Transverse colon (tissue), 4 donors: Measurements from ENCODE around the gene PLCXD3. TPM values are rescaled to one million over a fixed set of nuclear protein-coding genes. Genes with fewer than 3 reads are reported as not detected.

ENCODE experiments used
- DNase-seq: peaks from one replicate; pipeline ENCODE4 v3.0.0-alpha.2; 2019
- H3K27ac ChIP-seq, 4 donors: fragments of 200-600 bp; sonication (generic); 2 replicates each; pipeline ENCODE4 v1.5.1; 2016 to 2018; ENCODE audit warnings: inconsistent platforms in 4 of 4
- H3K27me3 ChIP-seq: fragments of 200-600 bp; sonication (generic); 2 replicates; pipeline ENCODE4 v1.5.1; 2017; ENCODE audit warnings: inconsistent platforms
- H3K36me3 ChIP-seq, 4 donors: fragments of 200-600 bp; sonication (generic); 2 replicates each; pipeline ENCODE4 v1.5.1; 2017 to 2019; ENCODE audit warnings: inconsistent platforms in 4 of 4
- H3K4me1 ChIP-seq, 4 donors: fragments of 200-600 bp; sonication (generic); 2 replicates each; pipeline ENCODE4 v1.5.1; 2017 to 2020; ENCODE audit warnings: inconsistent platforms in 4 of 4
- H3K4me3 ChIP-seq, 4 donors: fragments of 200-600 bp; sonication (generic); 1 replicate in 1 of 4; 2 replicates in 3 of 4; pipeline versions ENCODE4 v1.5.1 to v1.6.1; 2017 to 2019; ENCODE audit warnings: inconsistent platforms in 4 of 4
- H3K9me3 ChIP-seq, 2 donors: fragments of 200-600 bp; sonication (generic); 2 replicates each; pipeline ENCODE4 v1.5.1; 2017 to 2019; ENCODE audit warnings: inconsistent platforms in 2 of 2
- CTCF ChIP-seq, 5 experiments: fragments of 200-600 bp in 3 of 5; fragments of 450-650 bp in 2 of 5; sonication (generic) in 3 of 5; IDR thresholded peaks; 1 replicate in 2 of 5; 2 replicates in 3 of 5; pipeline ENCODE4 v1.5.1; 2016 to 2017; ENCODE audit warnings: antibody characterized with exemption in 5 of 5, inconsistent platforms in 3 of 5, mild to moderate bottlenecking in 2 of 5, moderate library complexity in 1 of 5
- EP300 ChIP-seq: sonication (generic); formaldehyde crosslinking; IDR thresholded peaks from one replicate; pipeline ENCODE4 v1.6.1; 2017; ENCODE audit warnings: antibody characterized with exemption, low read depth
- POLR2A ChIP-seq: fragments of 450-650 bp; IDR thresholded peaks from one replicate; pipeline ENCODE4 v1.6.1; 2016; ENCODE audit warnings: antibody characterized with exemption, mild to moderate bottlenecking, moderate library complexity
- POLR2AphosphoS5 ChIP-seq, 3 donors: sonication (generic); formaldehyde crosslinking; IDR thresholded peaks; one replicate each; pipeline ENCODE4 v1.6.1; 2016; ENCODE audit warnings: antibody characterized with exemption in 3 of 3
- WGBS, 2 donors: methylation state at CpG; one replicate each; pipeline ENCODE4 v1.1.5; 2018; ENCODE audit warnings: low coverage in 1 of 2; 5-methylcytosine and 5-hydroxymethylcytosine counted together
- in situ Hi-C, 4 donors: fragments of 200-750 bp; cut with MboI; loops; one replicate each; pipeline versions ENCODE4 v1.15.0 to v1.15.1; 2017; ENCODE audit warnings: low sequenced_read_pairs in 3 of 4, low pct_ligation_motif_present in 1 of 4, low pct_unique_long_range_greater_than_20kb in 1 of 4
- intact Hi-C: fragments of 100-400 bp; cut with DNase I; formaldehyde crosslinking; loops from one replicate; pipeline ENCODE4 v1.15.1; 2023; ENCODE audit warnings: low total_unique reads
- total RNA-seq, 4 donors: library from RNA; depleted of rRNA; stranded (reverse); fragments of >200 nt; gene quantifications; one replicate each; pipeline ENCODE4 v1.1.0, GENCODE V29; 2016

PLCXD3 gene
- total RNA-seq, 4 donors from 2014 or later: 0.64 to 1.9 (median 0.68) TPM; not detected in 1

- no peak for TF ChIP-seq CTCF (IDR thresholded peaks at IDR 0.05)
- TF ChIP-seq POLR2AphosphoS5 (IDR thresholded peaks at IDR 0.05): no peak
- no peak for TF ChIP-seq POLR2A
- TF ChIP-seq EP300: no peak
- no peak for DNase-seq
- Histone ChIP-seq H3K4me3 (no peak overlapping the region), H3K36me3 (no peaks in the 10 kb centered on the region), H3K27me3 (no peaks in the 10 kb centered on the region), H3K9me3 (no peaks in the 10 kb centered on the region), H3K27ac (no peak overlapping the region), H3K4me1 (no peaks in the 10 kb centered on the region)
- intact Hi-C loops (no loop called here), in situ Hi-C loops (no loop called here)
- 74 to 87% methylated on average over 2 of the region's 2 CpGs for WGBS, 2 donors
Observed at GRCh38 chr5:41539454-41539853, 29.1 kb upstream of the PLCXD3 start.

GRCh38 chr5:41537581-41537980 is 27.2 kb upstream of the PLCXD3 start:
- in situ Hi-C loops: no loop called here

GRCh38 chr5:41532485-41532884 is 22.1 kb upstream of the PLCXD3 start:
- no peaks in the 10 kb centered on the region for H3K4me1 ChIP-seq
- TF ChIP-seq EP300 (no peak), POLR2A (no peak), CTCF (IDR thresholded peaks at IDR 0.05) (no peak), POLR2AphosphoS5 (IDR thresholded peaks at IDR 0.05) (no peak)
- in situ Hi-C loops: no loop called here
- no peaks in the 10 kb centered on the region for H3K9me3 ChIP-seq
- no peaks in the 10 kb centered on the region for H3K36me3 ChIP-seq
- intact Hi-C loops: no loop called here
- no peak overlapping the region for H3K4me3 ChIP-seq
- DNase-seq: no peak
- no peaks in the 10 kb centered on the region for H3K27me3 ChIP-seq
- no peak overlapping the region for H3K27ac ChIP-seq
- 57 to 74% methylated on average over 1 of the region's 1 CpG for WGBS, 2 donors

More at GRCh38 chr5:41537581-41537980, 27.2 kb upstream of the PLCXD3 start:
- H3K4me1 ChIP-seq: no peaks in the 10 kb centered on the region
- H3K4me3 ChIP-seq: no peak overlapping the region
- no peak for TF ChIP-seq POLR2AphosphoS5 (IDR thresholded peaks at IDR 0.05)
- TF ChIP-seq EP300: no peak
- TF ChIP-seq CTCF (IDR thresholded peaks at IDR 0.05): no peak
- TF ChIP-seq POLR2A: no peak
- 96% methylated on average over 4 of the region's 4 CpGs; no CpG with 5 or more reads in 1 of the 2 donors for WGBS, 2 donors
- no peak for DNase-seq
- H3K27me3 ChIP-seq: no peaks in the 10 kb centered on the region
- intact Hi-C loops: no loop called here
- H3K27ac ChIP-seq: no peak overlapping the region
- H3K36me3 ChIP-seq: no peaks in the 10 kb centered on the region
- no peaks in the 10 kb centered on the region for H3K9me3 ChIP-seq

- TF ChIP-seq EP300 (no peak), POLR2A (no peak), POLR2AphosphoS5 (IDR thresholded peaks at IDR 0.05) (no peak), CTCF (IDR thresholded peaks at IDR 0.05) (no peak)
- H3K27me3 ChIP-seq: no peaks in the 10 kb centered on the region
- H3K4me1 ChIP-seq: no peaks in the 10 kb centered on the region
- in situ Hi-C loops: no loop called here
- no peaks in the 10 kb centered on the region for H3K36me3 ChIP-seq
- no peak overlapping the region for H3K27ac ChIP-seq
- H3K9me3 ChIP-seq: no peaks in the 10 kb centered on the region
- no peak overlapping the region for H3K4me3 ChIP-seq
- DNase-seq: no peak
- intact Hi-C loops: loop anchor here (5.0 kb wide), 1 partner anchor 1390 kb away; no protein-coding TSS in a partner anchor
- 42 to 67% methylated on average over 1 to 5 of the region's 5 CpGs for WGBS, 2 donors
Observed at GRCh38 chr5:41527201-41527779, 16.9 kb upstream of the PLCXD3 start.
